HL-60 (cell line): Measurements from ENCODE around the gene PAM16.

ENCODE experiments used
- DNase-seq, 2 experiments: peaks; one replicate each; pipeline ENCODE4 v3.0.0-alpha.2; 2010 to 2020; ENCODE audit warnings: low read depth in 1 of 2, low spot score in 1 of 2
- H3K27ac ChIP-seq: fragments of 250-450 bp; sonication (Bioruptor Pico); replicated peaks from 2 replicates; pipeline ENCODE4 v1.5.1; 2020; ENCODE audit warnings: mild to moderate bottlenecking, moderate library complexity
- H3K27me3 ChIP-seq: fragments of 250-450 bp; sonication (Bioruptor Pico); 2 replicates; pipeline ENCODE4 v1.5.1; 2021; ENCODE audit warnings: mild to moderate bottlenecking, moderate library complexity; ENCODE audit not compliant: insufficient read depth, poor library complexity, severe bottlenecking
- H3K4me3 ChIP-seq: replicated peaks from 2 replicates; pipeline ENCODE4 v1.5.1; 2011; ENCODE audit warnings: mild to moderate bottlenecking, control low read depth, low read length; ENCODE audit not compliant: insufficient read depth
- CTCF ChIP-seq: IDR thresholded peaks from one replicate; pipeline ENCODE4 v1.5.1; 2011; ENCODE audit warnings: low read length, control low read depth, inconsistent platforms; ENCODE audit not compliant: insufficient read depth
- GABPA ChIP-seq: IDR thresholded peaks from 2 replicates; pipeline ENCODE4 v1.6.1; 2012; ENCODE audit warnings: low read depth
- POLR2AphosphoS5 ChIP-seq: IDR thresholded peaks from 2 replicates; pipeline ENCODE4 v1.6.1; 2012; ENCODE audit warnings: low read depth
- REST ChIP-seq: IDR thresholded peaks from 2 replicates; pipeline ENCODE4 v1.6.1; 2012; ENCODE audit warnings: low read depth; ENCODE audit not compliant: insufficient replicate concordance
- SPI1 ChIP-seq: IDR thresholded peaks from 2 replicates; pipeline ENCODE4 v1.6.1; 2012; ENCODE audit warnings: low read depth, mild to moderate bottlenecking, borderline replicate concordance

Gene PAM16

GRCh38 chr16:4338125-4338582, 13.0 kb downstream of the PAM16 start:
- no peak for TF ChIP-seq REST
- no peak for TF ChIP-seq SPI1
- no peak; the same call in 1 of the 2 replicates for TF ChIP-seq POLR2AphosphoS5
- no peak for TF ChIP-seq CTCF
- TF ChIP-seq GABPA, result no peak
- Histone ChIP-seq H3K27me3 (no peaks in the 10 kb centered on the region), H3K4me3 (no peak overlapping the region), H3K27ac (no peak overlapping the region)
- DNase-seq, result no peak

DNA sequence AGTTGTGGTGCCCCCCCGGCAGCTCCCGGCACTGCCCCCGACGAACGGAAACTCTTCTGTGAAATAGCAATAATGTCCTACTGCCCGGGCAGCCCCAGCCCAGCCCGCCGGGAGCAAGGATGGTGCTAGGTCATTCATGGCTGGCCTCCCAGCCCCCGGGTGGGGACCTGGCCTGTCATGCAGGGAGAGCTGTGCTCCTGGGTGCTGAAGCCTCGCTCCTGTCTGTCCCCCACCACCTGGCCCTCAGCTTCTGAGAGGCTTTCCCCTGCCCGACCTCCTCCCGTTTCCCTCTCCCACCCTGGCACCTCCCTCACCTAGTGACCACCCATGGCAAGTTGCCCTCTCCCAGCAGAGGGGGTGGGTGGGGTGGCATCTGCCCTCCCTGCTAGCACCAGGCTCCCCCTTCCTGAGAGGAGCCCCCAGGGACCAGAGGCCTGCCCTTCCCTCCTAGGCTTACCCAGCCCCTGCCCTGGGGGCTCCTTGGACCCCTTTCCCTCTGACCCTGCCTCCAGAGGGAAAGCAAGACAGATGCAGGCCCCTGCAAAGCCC, 13.5 kb downstream of the PAM16 start:
- Histone ChIP-seq H3K4me3 (no peak overlapping the region), H3K27me3 (peaks cover 3% of the 10 kb centered on the region), H3K27ac (no peak overlapping the region)
- DNase-seq, result no peak
- TF ChIP-seq POLR2AphosphoS5 (no peak; the same call in 1 of the 2 replicates), REST (no peak), CTCF (no peak), SPI1 (no peak), GABPA (no peak)

GRCh38 chr16:4336701-4337539, 14.2 kb downstream of the PAM16 start:
- H3K4me3 ChIP-seq, result no peak overlapping the region
- no peak for DNase-seq
- H3K27me3 ChIP-seq, result peaks cover 3% of the 10 kb centered on the region
- H3K27ac ChIP-seq, result no peak overlapping the region
- TF ChIP-seq POLR2AphosphoS5 (no peak), REST (no peak), SPI1 (no peak), GABPA (no peak), CTCF (no peak)
